Anterior cingulate cortex (tissue), 58 donors: ENCODE results near the gene PTPRO.

ENCODE experiments used
- DNase-seq, 58 donors: peaks; one replicate each; lab custom pipeline; 2025; lab: John Stamatoyannopoulos, UW

The PTPRO gene

DNA sequence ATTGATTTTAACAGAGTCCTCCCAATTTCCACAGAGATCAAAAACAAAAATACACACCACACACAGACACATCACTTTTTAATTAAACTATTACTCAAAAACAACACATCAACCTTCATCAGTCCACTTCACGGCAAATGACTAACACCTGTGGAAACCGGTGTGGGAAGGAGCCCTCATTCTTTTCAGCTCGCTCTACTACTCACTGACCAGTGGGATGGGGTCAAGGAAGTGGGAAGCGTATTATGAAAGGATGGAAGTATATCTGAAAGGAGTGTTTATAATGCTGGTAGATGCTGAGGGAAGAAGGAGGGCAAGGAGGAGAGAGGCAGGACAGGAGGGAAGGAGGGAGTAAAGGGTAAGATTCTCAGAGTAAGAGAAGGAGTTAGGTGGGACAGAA is 310.4 kb downstream of the PTPRO start:
- no peak for DNase-seq

- no peak for DNase-seq
Measured at GRCh38 chr12:15633201-15633600, 310.9 kb downstream of the PTPRO start.

- no peak for DNase-seq
Measured at GRCh38 chr12:15634010-15634683, 311.8 kb downstream of the PTPRO start.

DNA sequence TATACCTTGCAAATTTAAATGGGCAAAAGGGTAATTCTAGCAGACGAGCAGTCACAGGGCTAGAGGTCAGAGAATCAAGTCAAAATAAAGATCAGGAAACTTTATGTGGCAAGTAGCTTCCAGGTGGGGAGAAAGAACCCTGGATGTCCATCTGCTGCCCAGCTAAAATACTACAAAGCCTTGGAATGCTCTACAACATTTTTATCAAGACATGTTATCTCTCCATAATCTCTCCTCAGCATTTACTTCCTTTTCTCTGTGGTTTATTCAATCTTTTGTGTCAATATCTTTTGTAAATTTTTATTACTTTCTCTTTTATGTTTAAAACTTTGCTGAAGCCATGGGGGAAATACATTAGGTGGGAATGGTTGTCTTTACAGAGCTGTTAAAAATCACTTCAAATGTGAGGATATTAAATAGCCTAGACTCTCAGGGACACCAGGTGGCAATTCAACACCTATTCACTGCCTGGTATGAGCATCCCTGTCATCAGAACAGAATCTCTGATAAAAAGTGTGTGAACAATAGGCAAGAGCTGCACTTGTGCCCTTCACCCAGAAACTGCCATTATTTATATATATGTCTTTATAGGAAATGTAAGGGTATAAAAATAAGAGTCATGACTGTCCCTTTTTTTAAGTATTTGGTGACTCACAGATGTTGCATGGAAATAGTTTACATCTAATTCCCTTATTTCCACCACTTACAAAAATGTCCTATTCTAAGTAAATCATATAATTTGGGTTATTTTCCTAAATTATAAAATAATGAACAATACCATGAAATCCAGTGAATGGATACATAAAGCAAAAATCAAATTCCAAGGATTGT is 314.0 kb downstream of the PTPRO start:
- no peak for DNase-seq

- no peak for DNase-seq
Measured at GRCh38 chr12:15638231-15638630, 315.9 kb downstream of the PTPRO start.

DNA sequence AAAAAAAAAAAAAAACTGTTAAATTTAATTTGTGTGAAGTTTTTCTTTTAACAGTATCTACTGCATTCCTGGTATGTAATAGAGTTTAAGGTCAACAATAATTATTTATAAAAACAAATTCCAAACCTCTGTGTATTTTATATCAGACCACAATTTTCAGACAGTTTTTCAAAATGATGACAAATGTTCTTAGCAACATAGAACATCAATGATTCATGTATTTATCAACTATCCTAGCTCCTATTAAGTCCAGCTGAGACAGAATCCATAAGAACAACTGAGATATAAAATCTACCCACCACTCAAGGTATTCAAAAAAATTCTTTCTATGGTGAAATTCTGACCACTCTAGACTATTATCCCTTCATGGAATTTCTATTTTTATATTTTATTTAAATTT is 322.4 kb downstream of the PTPRO start:
- no peak for DNase-seq

DNA sequence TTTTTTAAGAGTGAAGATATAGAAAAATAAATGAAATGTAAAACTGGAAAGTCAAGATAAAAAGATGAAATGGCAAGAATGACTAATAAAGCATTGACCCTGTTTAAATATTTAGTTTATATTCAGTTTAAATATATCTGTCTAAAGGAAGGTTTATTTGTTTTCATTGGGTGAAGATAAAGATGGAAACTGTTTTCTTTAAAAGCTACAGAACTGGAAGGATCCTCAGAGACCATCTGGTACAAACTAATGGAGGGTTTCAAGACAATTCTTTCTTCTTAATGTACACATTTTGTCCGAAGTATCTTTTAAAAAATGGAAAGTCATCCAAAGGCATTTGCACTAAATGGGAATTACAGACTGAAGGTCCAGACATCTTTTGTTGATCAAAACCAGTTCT is 324.3 kb downstream of the PTPRO start:
- DNase-seq, result no peak
